Osteoblast (primary cell): ENCODE measurements around the gene NEXMIF. TPM values are rescaled to one million over a fixed set of nuclear protein-coding genes. Genes with fewer than 3 reads are reported as not detected.
"Not testable (repeated sequence)": the region's sequence is repeated elsewhere in the genome, so short reads cannot be mapped to it uniquely, and the experiment has no call there.

Source experiments
- DNase-seq: peaks from one replicate; pipeline ENCODE4 v3.0.0; 2011; ENCODE audit warnings: low spot score, mixed read lengths; ENCODE audit not compliant: insufficient read length; ENCODE audit errors: missing footprints
- H2AFZ ChIP-seq: 2 replicates; pipeline ENCODE4 v1.6.0; 2011; ENCODE audit warnings: mild to moderate bottlenecking, low read length
- H3K27ac ChIP-seq: 2 replicates; pipeline ENCODE4 v1.5.1; 2011; ENCODE audit warnings: mild to moderate bottlenecking, low read depth, low read length, moderate library complexity
- H3K27me3 ChIP-seq: 2 replicates; pipeline ENCODE4 v1.6.0; 2012; ENCODE audit warnings: mild to moderate bottlenecking, control low read depth, inconsistent platforms, low read length, moderate library complexity; ENCODE audit not compliant: insufficient read depth
- H3K36me3 ChIP-seq: 2 replicates; pipeline ENCODE4 v1.5.1; 2011; ENCODE audit warnings: mild to moderate bottlenecking, low read length, control low read depth, moderate library complexity; ENCODE audit not compliant: insufficient read depth
- H3K4me1 ChIP-seq: 2 replicates; pipeline ENCODE4 v1.5.1; 2011; ENCODE audit warnings: mild to moderate bottlenecking, low read length, control low read depth, moderate library complexity; ENCODE audit not compliant: insufficient read depth
- H3K4me2 ChIP-seq: 2 replicates; pipeline ENCODE4 v1.6.0; 2011; ENCODE audit warnings: mild to moderate bottlenecking, low read length; ENCODE audit not compliant: insufficient read depth
- H3K4me3 ChIP-seq: fragments of 200-600 bp; sonication (generic); 3 replicates; pipeline ENCODE4 v1.5.1; 2012; ENCODE audit warnings: mild to moderate bottlenecking, low read length, inconsistent platforms; ENCODE audit not compliant: insufficient read depth
- H3K79me2 ChIP-seq: 2 replicates; pipeline ENCODE4 v1.6.0; 2012; ENCODE audit warnings: mild to moderate bottlenecking, low read length, control low read depth, inconsistent platforms; ENCODE audit not compliant: insufficient read depth
- H3K9me3 ChIP-seq: 2 replicates; pipeline ENCODE4 v1.5.1; 2011; ENCODE audit warnings: low read depth, low read length, control low read depth
- H4K20me1 ChIP-seq: 2 replicates; pipeline ENCODE4 v1.6.0; 2012; ENCODE audit warnings: mild to moderate bottlenecking, low read length, control low read depth; ENCODE audit not compliant: insufficient read depth
- total RNA-seq: library from RNA; depleted of rRNA; stranded (reverse); fragments of >200 nt; gene quantifications from 2 replicates; pipeline ENCODE4 v1.2.3, GENCODE V29; 2012
- TF ChIP-seq, protein P1 (sequence below): IDR thresholded peaks from 2 replicates; pipeline ENCODE4 v1.5.1; 2011; ENCODE audit warnings: mild to moderate bottlenecking, low read depth, low read length, moderate library complexity; ENCODE audit errors: extremely low read depth

NEXMIF gene
- total RNA-seq: under 0.01 TPM in 1 of 2 replicates, not detected in the other

DNA sequence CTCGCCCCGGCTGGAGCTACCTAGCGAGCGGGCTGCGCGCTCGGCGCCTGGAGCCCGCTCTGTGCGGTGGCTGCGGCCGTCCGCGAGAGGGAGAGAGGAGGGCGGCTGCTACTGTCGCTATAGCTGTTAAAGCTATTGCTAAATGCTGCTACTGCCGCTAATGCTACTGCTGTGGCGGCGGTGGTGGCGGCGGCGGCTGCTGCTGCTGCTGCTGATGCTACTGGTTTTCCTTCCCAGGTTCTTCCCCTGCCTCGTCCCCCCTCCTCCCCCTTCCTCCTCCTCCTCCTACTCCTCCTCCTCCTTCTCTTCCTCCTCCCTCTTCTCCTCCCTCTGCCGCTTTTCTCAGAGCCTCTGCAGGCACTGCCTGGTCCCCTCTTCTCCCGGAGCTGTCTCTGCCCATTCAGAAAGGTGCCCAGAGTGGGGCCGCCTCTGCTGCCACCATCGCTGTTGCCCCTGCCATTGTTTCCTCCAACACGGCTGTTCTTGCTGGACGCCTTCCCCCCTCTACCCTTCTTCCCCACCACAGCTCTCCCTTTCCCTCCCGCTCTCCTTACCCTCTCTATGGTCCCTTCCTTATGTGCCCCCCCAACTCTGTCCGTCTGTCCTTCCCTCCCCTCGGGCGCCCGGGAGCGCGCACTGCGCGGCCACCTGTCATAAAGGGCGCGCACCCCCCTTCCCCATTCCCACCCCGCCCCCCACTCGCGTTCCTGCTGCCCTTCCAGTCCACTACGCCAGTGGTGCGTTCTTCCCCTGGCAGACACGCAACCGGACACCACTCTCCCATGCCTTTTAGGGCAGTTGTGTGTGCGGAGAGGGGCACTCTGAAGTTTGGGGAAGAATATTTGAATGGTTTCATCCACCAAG, at the start of gene NEXMIF:
TSS of gene NEXMIF (minus strand) at position 228 of the 864 bp plus-strand sequence.
- Histone ChIP-seq H3K27ac (no peak within 1 kb of the TSS), H3K9me3 (no peaks in the 10 kb centered on the region), H3K79me2 (no peaks in the 10 kb centered on the region), H3K27me3 (peaks cover 20% of the 10 kb centered on the region), H3K4me3 (peak within 1 kb of the TSS; percentile 45), H3K36me3 (no peaks in the 10 kb centered on the region), H3K4me2 (peak within 1 kb of the TSS; percentile 48), H3K4me1 (no peaks in the 10 kb centered on the region), H2AFZ (peak within 1 kb of the TSS; percentile 6), H4K20me1 (no peaks in the 10 kb centered on the region)
- DNase-seq: peak; percentile 84
- TF ChIP-seq, protein P1, sequence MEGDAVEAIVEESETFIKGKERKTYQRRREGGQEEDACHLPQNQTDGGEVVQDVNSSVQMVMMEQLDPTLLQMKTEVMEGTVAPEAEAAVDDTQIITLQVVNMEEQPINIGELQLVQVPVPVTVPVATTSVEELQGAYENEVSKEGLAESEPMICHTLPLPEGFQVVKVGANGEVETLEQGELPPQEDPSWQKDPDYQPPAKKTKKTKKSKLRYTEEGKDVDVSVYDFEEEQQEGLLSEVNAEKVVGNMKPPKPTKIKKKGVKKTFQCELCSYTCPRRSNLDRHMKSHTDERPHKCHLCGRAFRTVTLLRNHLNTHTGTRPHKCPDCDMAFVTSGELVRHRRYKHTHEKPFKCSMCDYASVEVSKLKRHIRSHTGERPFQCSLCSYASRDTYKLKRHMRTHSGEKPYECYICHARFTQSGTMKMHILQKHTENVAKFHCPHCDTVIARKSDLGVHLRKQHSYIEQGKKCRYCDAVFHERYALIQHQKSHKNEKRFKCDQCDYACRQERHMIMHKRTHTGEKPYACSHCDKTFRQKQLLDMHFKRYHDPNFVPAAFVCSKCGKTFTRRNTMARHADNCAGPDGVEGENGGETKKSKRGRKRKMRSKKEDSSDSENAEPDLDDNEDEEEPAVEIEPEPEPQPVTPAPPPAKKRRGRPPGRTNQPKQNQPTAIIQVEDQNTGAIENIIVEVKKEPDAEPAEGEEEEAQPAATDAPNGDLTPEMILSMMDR: no peak

DNA sequence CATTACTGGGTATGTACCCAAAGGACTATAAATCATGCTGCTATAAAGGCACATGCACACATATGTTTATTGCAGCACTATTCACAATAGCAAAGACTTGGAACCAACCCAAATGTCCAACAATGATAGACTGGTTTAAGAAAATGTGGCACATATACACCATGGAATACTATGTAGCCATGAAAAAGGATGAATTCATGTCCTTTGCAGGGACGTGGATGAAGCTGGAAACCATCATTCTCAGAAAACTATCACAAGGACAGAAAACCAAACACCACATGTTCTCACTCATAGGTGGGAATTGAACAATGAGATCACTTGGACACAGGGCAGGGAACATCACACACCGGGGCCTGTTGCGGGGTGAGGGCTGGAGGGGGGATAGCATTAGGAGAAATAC, 36.7 kb upstream of the NEXMIF start:
- H3K36me3 ChIP-seq, H2AFZ ChIP-seq, H3K27me3 ChIP-seq, DNase-seq, H3K4me1 ChIP-seq, H3K4me2 ChIP-seq, H3K4me3 ChIP-seq, H3K27ac ChIP-seq, H3K9me3 ChIP-seq, H4K20me1 ChIP-seq, H3K79me2 ChIP-seq: not testable (repeated sequence)

DNA sequence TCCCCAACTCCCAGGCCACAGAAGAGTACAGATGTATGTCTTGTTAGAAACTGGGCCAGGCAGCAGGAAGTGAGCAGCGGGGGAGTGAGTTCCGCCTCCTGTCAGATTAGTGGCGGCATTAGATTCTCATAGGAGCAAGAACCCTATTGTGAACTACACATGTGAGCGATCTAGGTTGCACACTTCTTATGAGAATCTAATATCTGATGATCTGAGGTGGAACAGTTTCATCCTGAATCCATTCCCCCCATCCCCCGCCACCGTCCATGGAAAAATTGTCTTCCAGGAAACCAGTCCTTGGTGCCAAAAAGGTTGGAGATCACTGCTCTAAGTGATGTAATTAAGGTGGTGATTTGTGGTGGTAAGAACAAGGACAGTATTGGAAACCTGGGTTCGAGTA, 24.5 kb upstream of the NEXMIF start:
- no peak overlapping the region for H3K4me3 ChIP-seq
- no peak overlapping the region for H3K4me2 ChIP-seq
- no peaks in the 10 kb centered on the region for H3K79me2 ChIP-seq
- H2AFZ ChIP-seq: no peak overlapping the region
- no peak overlapping the region for H3K27ac ChIP-seq
- no peaks in the 10 kb centered on the region for H3K36me3 ChIP-seq
- no peaks in the 10 kb centered on the region for H3K9me3 ChIP-seq
- no peaks in the 10 kb centered on the region for H3K4me1 ChIP-seq
- TF ChIP-seq, protein P1: no peak
- no peaks in the 10 kb centered on the region for H3K27me3 ChIP-seq
- DNase-seq: no peak
- no peaks in the 10 kb centered on the region for H4K20me1 ChIP-seq

DNA sequence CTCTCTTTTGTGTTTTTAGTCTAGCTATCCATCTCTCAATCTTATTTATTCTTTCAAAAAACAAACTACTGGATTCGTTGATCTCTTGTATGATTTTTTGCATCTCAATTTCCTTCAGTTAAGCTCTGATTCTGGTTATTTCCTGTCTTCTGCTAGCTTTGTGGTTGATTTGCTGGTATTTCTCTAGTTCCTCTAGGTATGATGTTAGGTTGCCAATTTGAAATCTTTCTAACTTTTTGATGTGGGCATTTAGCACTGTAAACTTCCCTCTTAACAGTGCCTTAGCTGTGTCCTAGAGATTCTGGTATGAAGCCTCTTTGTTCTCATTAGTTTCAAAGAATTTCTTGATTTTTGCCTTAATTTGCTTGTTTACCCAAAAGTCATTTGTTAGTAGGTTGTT, 15.2 kb upstream of the NEXMIF start:
- Histone ChIP-seq H4K20me1 (no peaks in the 10 kb centered on the region), H3K9me3 (peaks cover 2% of the 10 kb centered on the region), H3K27ac (no peak overlapping the region), H3K27me3 (no peaks in the 10 kb centered on the region), H3K4me1 (no peaks in the 10 kb centered on the region), H2AFZ (no peak overlapping the region), H3K4me2 (no peak overlapping the region), H3K79me2 (no peaks in the 10 kb centered on the region), H3K36me3 (no peaks in the 10 kb centered on the region), H3K4me3 (no peak overlapping the region)
- TF ChIP-seq, protein P1: no peak
- no peak for DNase-seq
